Measurements from ENCODE around the gene CEBPB.

- TF ChIP-seq CTCF (IDR thresholded peaks at IDR 0.05) = no peak
- TF ChIP-seq POLR2A (IDR thresholded peaks at IDR 0.05) = no peak
- TF ChIP-seq EP300 (IDR thresholded peaks at IDR 0.05) = no peak
Observed at GRCh38 chr20:50211091-50211490, 20.5 kb downstream of the CEBPB start.
